Activated CD4-positive, alpha-beta memory T cell treated with anti-CD3 and anti-CD28 coated beads for 36 hours (primary cell): ENCODE results near the gene C2CD3. TPM values are rescaled to one million over a fixed set of nuclear protein-coding genes. Genes with fewer than 3 reads are reported as not detected.
"Not testable (repeated sequence)": the region's sequence is repeated elsewhere in the genome, so short reads cannot be mapped to it uniquely, and the experiment has no call there.

Experiments
- CTCF ChIA-PET: fragments of 350-600 bp; sonication (Branson Sonifier 250); formaldehyde crosslinking; loops from one replicate; lab custom pipeline; 2021; ENCODE audit warnings: antibody characterized with exemption, inconsistent platforms; lab: Charles Lee
- POLR2A ChIA-PET: fragments of 350-600 bp; sonication (Branson Sonifier 250); formaldehyde crosslinking; loops from one replicate; lab custom pipeline; 2021; ENCODE audit warnings: antibody characterized with exemption; lab: Charles Lee
- DNase-seq: peaks from one replicate; pipeline ENCODE4 v3.0.0-alpha.2; 2020
- H3K27ac Mint-ChIP-seq: one replicate; pipeline ENCODE4 v1.8.0; 2021; ENCODE audit warnings: mixed read lengths
- H3K27me3 Mint-ChIP-seq: one replicate; pipeline ENCODE4 v1.8.0; 2021; ENCODE audit warnings: mixed read lengths
- H3K36me3 Mint-ChIP-seq: one replicate; pipeline ENCODE4 v1.8.0; 2021; ENCODE audit warnings: mixed read lengths
- H3K4me1 Mint-ChIP-seq: one replicate; pipeline ENCODE4 v1.8.0; 2021; ENCODE audit warnings: low read depth, mixed read lengths
- H3K4me3 Mint-ChIP-seq: one replicate; pipeline ENCODE4 v1.8.0; 2021; ENCODE audit warnings: mild to moderate bottlenecking, mixed read lengths
- H3K9me3 Mint-ChIP-seq: one replicate; pipeline ENCODE4 v1.8.0; 2021; ENCODE audit warnings: mixed read lengths
- intact Hi-C: fragments of 100-400 bp; cut with micrococcal nuclease; formaldehyde crosslinking; loops from one replicate; pipeline ENCODE4 v1.15.1; 2023
- total RNA-seq, 2 experiments: library from RNA; stranded (reverse); gene quantifications; one replicate each; pipeline ENCODE4 v1.2.3, GENCODE V29; 2021

C2CD3 gene
- total RNA-seq, 2 experiments from 2014 or later: 22.6 to 24.7 TPM

DNA sequence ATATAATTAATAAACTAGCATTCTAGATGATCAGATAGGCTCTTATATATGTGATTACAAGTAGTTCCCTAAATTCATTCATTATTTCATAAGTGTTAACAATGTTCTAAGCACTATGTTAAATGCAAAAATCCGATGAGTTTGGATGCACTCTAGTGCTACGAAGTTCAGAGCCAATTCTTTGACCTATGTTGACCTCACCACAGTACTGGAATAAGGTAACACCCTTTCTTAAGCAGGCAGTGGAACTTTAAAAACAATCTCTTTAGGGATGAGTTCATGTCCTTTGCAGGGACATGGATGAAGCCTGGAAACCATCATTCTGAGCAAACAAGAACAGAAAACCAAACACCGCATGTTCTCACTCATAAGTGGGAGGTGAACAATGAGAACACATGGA, 93.6 kb downstream of the C2CD3 start:
- no peak overlapping the region for H3K27ac Mint-ChIP-seq
- no peaks in the 10 kb centered on the region for H3K9me3 Mint-ChIP-seq
- POLR2A ChIA-PET: no interaction called here
- H3K36me3 Mint-ChIP-seq: peaks cover 36% of the 10 kb centered on the region
- no peak for DNase-seq
- peaks cover 6% of the 10 kb centered on the region for H3K4me1 Mint-ChIP-seq
- intact Hi-C loops: no loop called here
- H3K27me3 Mint-ChIP-seq: no peaks in the 10 kb centered on the region
- CTCF ChIA-PET: no interaction called here
- H3K4me3 Mint-ChIP-seq: no peak overlapping the region

DNA sequence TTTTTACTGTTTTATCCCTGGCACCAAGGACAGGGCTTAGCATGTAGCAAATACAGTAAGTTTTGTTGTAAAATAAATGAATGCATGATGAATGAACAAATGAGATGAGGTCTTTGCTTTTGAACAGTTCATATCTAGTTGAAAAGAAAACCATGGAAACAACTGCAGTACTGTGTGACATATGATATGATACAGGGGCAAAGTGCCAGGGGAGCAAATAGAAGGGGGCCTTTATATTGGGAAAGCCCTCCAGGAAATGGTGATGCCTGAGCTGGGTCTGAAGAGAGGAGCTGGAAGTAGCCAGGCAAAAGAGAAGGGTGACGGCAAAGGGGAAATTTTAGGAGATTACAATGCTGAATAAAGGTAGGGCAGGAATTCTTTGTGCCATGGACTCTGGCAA, 98.1 kb downstream of the C2CD3 start:
- peaks cover 8% of the 10 kb centered on the region for H3K4me1 Mint-ChIP-seq
- no peaks in the 10 kb centered on the region for H3K27me3 Mint-ChIP-seq
- POLR2A ChIA-PET: no interaction called here
- CTCF ChIA-PET: no interaction called here
- H3K36me3 Mint-ChIP-seq: peaks cover 36% of the 10 kb centered on the region
- intact Hi-C loops: loop anchor here (5.0 kb wide), 2 partner anchors 40 to 90 kb away; partner anchors contain the start of gene UCP2
- H3K9me3 Mint-ChIP-seq: no peaks in the 10 kb centered on the region
- H3K27ac Mint-ChIP-seq: no peak overlapping the region
- DNase-seq: no peak
- H3K4me3 Mint-ChIP-seq: no peak overlapping the region

DNA sequence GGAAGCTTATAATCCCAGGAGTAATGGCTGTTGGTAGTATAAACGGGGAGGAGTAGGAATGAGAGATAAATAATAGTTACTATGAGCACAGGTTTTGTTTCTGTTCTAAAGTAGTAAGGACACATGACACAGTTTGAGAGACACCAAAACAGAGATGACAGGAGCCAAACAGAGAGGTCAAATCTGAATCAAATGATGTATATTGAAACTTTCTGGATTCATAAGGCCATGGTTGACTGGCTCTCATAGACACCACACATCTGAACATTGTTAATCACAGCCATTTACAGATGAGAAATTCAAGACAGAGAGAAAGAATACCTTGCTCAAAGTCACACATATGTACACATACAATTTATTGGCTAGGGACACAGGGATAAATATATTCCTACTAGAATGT, 98.5 kb downstream of the C2CD3 start:
- Mint-ChIP-seq H3K4me3 (no peak overlapping the region), H3K4me1 (peaks cover 8% of the 10 kb centered on the region), H3K9me3 (no peaks in the 10 kb centered on the region), H3K27me3 (no peaks in the 10 kb centered on the region), H3K36me3 (peaks cover 34% of the 10 kb centered on the region), H3K27ac (no peak overlapping the region)
- ChIA-PET CTCF (no interaction called here), POLR2A (no interaction called here)
- no peak for DNase-seq
- intact Hi-C loops: loop anchor here (5.0 kb wide), 2 partner anchors 40 to 90 kb away; partner anchors contain the start of gene UCP2

DNA sequence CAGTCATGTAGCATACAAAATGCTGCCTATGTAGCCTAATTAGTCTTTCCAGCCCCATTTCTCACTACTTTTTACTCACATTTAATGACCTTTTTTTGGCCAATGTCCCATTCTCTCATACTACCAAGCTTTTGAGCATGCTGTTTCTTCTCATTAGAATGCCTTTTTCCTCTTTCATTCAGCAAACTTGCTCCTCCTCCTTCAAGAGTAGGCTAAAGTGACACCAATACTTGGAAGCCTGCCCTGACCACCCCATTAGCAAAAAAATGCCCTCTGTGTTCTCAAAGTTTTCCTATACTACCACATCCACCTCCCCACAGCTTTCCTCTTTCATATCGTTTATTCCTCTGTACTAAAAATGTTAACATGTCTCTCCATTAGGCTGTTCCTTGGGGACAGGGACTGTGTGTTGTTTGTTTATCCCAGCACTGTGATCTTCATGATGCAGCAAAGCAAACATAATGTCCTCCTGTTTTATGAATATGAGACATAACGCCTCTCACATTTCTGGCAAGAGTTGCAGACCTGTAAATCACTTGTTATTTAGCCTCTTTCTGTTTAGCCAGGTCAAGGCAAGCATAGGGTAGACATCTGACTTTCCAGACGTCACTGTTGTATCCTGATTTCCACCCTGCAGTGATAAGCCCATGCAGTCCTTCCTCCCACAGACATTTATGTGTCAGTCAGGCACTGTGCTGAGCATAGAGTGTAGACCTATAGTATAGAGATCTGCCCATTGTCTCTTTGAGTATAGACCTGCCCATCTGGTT, 99.9 kb downstream of the C2CD3 start:
- intact Hi-C loops: loop anchor here (5.0 kb wide), 2 partner anchors 39 to 89 kb away; partner anchors contain the start of gene UCP2
- ChIA-PET POLR2A (interaction anchor here (0.9 kb wide), 1 partner anchor 89 kb away, joined by 3 read pairs; the partner anchor contains the start of gene UCP2), CTCF (no interaction called here)
- Mint-ChIP-seq H3K4me1 (peaks cover 8% of the 10 kb centered on the region), H3K9me3 (no peaks in the 10 kb centered on the region), H3K27me3 (no peaks in the 10 kb centered on the region), H3K36me3 (peaks cover 31% of the 10 kb centered on the region), H3K27ac (no peak overlapping the region), H3K4me3 (no peak overlapping the region)
- no peak for DNase-seq

DNA sequence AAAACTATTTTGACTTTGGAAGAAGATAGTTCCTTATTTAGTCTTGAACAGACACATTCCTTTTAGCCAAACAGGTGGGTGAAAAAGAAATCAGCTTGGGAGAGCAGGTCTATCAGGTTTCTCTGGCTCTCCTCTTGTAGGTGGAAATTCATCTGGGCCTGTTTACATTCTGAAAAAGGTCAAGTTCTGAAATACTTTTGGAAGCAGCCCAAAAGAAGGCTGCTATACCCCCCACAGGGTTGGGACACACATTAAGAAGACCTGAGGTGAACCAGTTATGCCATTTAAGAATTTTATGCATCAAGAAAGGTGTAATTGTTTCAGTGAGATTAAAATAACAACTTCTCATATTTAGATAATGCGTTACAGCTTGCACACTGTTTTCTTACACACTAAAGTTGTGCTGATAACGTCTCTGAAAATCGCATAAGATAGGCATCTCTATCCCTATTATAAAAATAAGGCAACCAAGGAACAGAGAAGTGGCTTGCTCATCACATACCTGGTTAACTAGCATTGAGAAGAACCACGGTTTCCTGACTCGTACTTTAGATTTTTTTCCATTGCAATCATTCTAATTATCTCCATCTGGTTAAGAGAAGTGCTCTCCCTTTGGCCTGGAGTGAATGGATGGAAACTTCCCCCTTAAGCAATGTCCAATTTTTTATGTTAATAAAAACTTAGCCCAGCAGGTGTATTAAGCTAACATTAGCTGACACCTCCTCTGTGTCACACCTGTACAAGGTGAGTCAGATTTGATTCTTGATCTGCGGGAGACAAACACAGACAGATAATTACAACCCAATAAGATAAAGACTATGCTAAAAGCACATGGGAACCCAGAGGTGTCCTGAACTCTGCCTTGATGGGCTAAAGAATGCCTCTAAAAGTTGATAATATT, 101.4 kb downstream of the C2CD3 start:
- ChIA-PET CTCF (interaction anchor here (1.7 kb wide), 1 partner anchor 10 kb away, joined by 3 read pairs; no protein-coding TSS in a partner anchor), POLR2A (interaction anchor here (0.6 to 0.9 kb wide), 2 partner anchors 29 to 87 kb away, joined by 3 to 4 read pairs; partner anchors contain the start of gene UCP2)
- no peaks in the 10 kb centered on the region for H3K27me3 Mint-ChIP-seq
- peaks cover 42% of the 10 kb centered on the region for H3K36me3 Mint-ChIP-seq
- no peaks in the 10 kb centered on the region for H3K9me3 Mint-ChIP-seq
- intact Hi-C loops: loop anchor here (5.0 kb wide), 2 partner anchors 37 to 87 kb away; partner anchors contain the start of gene UCP2
- no peak overlapping the region for H3K27ac Mint-ChIP-seq
- no peak overlapping the region for H3K4me3 Mint-ChIP-seq
- H3K4me1 Mint-ChIP-seq: peaks cover 8% of the 10 kb centered on the region
- no peak for DNase-seq

DNA sequence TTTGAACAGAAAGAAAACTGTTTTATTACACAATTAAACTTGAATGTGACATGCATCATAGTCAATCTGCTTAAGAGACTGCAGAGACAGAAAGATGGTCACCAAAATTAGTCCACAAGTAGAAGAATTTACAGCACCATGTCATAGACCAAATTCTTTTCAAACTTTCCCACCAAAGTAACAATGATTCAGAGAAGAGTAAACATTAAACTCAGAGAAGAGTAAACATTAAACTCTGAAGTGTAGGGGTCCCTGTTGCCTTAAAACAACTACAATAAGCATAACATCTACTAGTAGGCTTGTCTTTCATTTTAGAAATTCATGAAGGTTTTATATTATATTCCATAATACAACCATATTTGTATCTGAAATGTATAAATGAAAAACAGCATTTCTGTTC, 104.1 kb downstream of the C2CD3 start:
- H3K36me3 Mint-ChIP-seq: peaks cover 35% of the 10 kb centered on the region
- H3K4me3 Mint-ChIP-seq, POLR2A ChIA-PET, DNase-seq, H3K4me1 Mint-ChIP-seq, intact Hi-C loops, H3K27me3 Mint-ChIP-seq, H3K27ac Mint-ChIP-seq, CTCF ChIA-PET, H3K9me3 Mint-ChIP-seq: not testable (repeated sequence)

DNA sequence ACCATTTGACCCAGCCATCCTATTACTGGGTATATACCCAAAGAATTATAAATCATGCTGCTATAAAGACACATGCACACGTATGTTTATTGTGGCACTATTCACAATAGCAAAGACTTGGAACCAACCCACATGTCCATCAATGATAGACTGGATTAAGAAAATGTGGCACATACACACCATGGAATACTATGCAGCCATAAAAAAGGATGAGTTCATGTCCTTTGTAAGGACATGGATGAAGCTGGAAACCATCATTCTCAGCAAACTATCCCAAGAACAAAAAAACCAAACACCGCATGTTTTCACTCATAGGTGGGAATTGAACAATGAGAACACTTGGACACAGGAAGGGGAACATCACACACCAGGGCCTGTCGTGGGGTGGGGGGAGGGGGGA, 105.3 kb downstream of the C2CD3 start:
- H3K36me3 Mint-ChIP-seq: peaks cover 40% of the 10 kb centered on the region
- H3K27me3 Mint-ChIP-seq, H3K9me3 Mint-ChIP-seq, CTCF ChIA-PET, H3K4me3 Mint-ChIP-seq, H3K27ac Mint-ChIP-seq, intact Hi-C loops, POLR2A ChIA-PET, DNase-seq, H3K4me1 Mint-ChIP-seq: not testable (repeated sequence)

DNA sequence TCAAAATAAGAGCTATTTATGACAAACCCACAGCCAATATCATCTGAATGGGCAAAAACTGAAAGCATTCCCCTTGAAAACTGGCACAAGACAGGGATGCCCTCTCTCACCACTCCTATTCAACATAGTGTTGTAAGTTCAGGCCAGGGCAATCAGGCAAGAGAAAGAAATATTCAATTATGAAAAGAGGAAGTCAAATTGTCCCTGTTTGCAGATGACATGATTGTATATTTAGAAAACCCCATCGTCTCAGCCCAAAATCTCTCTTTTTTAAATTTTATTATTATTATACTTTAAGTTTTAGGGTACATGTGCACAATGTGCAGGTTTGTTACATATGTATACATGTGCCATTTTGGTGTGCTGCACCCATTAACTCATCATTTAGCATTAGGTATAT, 107.2 kb downstream of the C2CD3 start:
- H3K27me3 Mint-ChIP-seq, intact Hi-C loops, H3K4me1 Mint-ChIP-seq, H3K4me3 Mint-ChIP-seq, POLR2A ChIA-PET, DNase-seq, H3K27ac Mint-ChIP-seq, H3K9me3 Mint-ChIP-seq, CTCF ChIA-PET: not testable (repeated sequence)
- peaks cover 39% of the 10 kb centered on the region for H3K36me3 Mint-ChIP-seq

DNA sequence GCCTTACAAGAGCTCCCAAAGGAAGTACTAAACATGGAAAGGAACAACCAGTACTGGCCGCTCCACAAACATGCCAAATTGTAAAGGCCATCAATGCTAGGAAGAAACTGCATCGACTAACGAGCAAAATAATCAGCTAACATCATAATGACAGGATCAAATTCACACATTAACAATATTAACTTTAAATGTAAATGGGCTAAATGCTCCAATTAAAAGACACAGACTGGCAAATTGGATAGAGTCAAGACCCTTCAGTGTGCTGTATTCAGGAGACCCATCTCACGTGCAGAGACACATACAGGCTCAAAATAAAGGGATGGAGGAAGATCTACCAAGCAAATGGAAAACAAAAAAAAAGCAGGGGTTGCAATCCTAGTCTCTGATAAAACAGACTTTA, 109.2 kb downstream of the C2CD3 start:
- intact Hi-C loops, POLR2A ChIA-PET, H3K27me3 Mint-ChIP-seq, H3K9me3 Mint-ChIP-seq, H3K4me1 Mint-ChIP-seq, H3K27ac Mint-ChIP-seq, CTCF ChIA-PET, H3K4me3 Mint-ChIP-seq, DNase-seq: not testable (repeated sequence)
- peaks cover 36% of the 10 kb centered on the region for H3K36me3 Mint-ChIP-seq

DNA sequence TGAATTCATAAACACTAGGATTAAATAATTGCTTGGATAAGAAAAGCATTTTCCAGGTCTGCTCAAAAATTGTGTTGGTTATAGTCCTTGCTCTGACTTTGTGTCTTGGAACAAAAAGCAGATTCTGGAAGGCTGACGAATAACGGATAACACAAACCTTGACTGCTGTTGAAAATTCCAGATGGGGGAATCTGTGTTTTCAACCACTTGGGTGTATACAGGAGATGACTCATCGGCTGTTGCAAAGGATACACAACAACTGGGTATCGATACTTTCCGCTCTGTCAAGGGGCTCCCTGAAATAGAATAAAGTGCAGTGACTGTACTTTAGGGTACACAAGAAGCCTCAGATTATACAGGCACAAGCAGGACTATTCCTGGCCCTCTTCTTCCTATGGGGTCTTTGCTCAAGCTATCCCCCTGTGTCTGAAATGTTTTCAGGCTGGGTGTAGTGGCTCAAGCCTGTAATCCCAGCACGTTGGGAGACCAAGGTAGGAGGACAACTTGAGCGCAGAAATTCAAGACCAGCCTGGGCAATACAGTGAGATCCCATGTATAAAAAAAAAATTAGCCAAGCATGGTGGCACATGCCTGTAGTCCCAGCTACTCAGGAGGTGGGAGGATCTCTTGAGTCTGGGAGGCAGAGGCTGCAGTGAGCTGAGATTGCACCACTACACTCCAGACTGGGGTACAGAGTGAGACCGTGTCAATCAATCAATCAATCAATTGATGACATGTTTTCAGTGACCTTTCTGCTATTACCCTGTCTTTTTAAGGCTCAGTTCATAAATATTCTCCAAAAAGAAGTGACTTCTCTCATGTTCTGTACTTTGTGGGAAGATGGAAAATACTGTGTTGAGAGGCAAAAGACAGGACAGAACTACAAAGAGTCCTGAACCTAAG, 113.3 kb downstream of the C2CD3 start:
- Mint-ChIP-seq H3K4me1 (peaks cover 9% of the 10 kb centered on the region), H3K4me3 (no peak overlapping the region), H3K27me3 (no peaks in the 10 kb centered on the region), H3K9me3 (peaks cover 2% of the 10 kb centered on the region), H3K36me3 (peaks cover 23% of the 10 kb centered on the region), H3K27ac (no peak overlapping the region)
- intact Hi-C loops: no loop called here
- CTCF ChIA-PET: no interaction called here
- POLR2A ChIA-PET: interaction anchor here (1.5 kb wide), 1 partner anchor 76 kb away, joined by 3 read pairs; no protein-coding TSS in a partner anchor
- no peak for DNase-seq

DNA sequence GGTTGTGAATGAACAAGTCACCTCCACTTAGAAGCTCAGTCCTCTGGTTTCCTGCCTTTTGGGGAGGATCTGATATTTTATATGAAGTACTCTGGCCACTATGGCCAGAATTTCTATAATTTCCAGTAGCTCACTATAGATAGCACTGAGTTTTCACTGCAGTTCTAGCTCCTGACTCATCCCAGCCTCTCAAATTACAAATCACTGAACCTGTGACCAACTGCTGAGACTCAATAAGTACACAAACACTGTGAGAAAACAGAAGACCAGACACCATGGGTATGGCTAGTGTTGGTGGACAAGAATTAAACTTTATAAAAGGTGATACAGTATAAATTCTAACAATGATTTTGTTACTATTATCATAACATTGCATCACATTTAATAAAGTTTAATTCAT, 114.9 kb downstream of the C2CD3 start:
- H3K9me3 Mint-ChIP-seq: peaks cover 2% of the 10 kb centered on the region
- H3K36me3 Mint-ChIP-seq: peaks cover 19% of the 10 kb centered on the region
- intact Hi-C loops: no loop called here
- H3K27ac Mint-ChIP-seq: no peak overlapping the region
- CTCF ChIA-PET: no interaction called here
- peaks cover 7% of the 10 kb centered on the region for H3K4me1 Mint-ChIP-seq
- no peak for DNase-seq
- POLR2A ChIA-PET: no interaction called here
- H3K27me3 Mint-ChIP-seq: no peaks in the 10 kb centered on the region
- no peak overlapping the region for H3K4me3 Mint-ChIP-seq
